Measurements from ENCODE around the gene ZNF408.
"Not testable (repeated sequence)": the region's sequence is repeated elsewhere in the genome, so short reads cannot be mapped to it uniquely, and the experiment has no call there.

The ZNF408 gene

DNA sequence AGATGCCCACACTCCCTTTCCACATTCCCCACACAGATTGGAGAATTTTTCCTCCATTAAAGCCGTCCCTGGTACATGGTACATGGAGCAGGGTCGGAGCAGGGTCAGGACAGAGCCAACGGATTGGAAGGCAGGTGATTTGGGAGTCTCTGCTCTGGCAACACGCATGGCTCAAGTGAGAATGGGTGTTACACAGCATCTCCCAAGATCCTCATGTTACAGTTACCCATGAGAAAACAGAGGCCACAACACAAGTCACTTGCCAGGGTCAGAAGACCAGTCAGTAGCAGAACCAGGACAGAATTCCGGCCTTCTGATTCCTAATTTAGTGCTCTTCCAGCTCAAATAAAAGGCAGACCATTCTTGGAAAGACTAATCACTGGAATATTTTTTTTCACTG lies 10.5 kb downstream of the ZNF408 start:
- ATAC-seq: no peak; the same call in 2 of the 3 replicates

DNA sequence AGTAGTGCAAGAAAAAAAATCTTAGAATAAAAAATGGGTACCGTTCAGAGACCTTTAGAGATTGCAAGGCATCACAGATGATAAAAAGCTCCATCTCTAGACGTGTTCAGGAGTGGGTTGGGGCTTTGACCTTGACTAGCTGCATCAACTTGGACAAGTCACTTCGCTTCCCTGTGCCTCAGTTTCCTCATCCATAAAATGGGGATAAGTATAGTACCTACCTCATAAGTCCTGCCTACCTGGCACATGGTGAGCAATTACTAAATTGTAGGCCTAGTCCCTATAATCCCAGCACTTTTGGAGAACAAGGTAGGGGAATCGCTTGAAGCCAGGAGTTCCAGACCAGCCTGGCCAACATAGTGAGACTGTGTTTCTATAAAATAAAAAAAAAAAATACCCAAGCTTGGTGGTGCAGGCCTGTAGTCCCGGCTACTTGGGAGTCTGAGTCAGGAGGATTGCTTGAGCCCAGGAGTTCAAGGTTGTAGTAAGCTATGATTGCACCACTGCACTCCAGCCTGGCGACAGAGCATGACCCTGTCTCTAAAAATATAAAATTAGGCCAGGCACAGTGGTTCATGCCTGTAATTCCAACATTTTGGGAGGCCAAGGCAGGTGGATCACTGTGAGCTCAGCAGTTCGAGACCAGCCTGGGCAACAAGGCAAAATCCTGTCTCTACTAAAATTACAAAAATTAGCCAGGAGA lies 12.2 kb downstream of the ZNF408 start:
- TF ChIP-seq ZNF70 (CRISPR knock-in tag; IDR thresholded peaks at IDR 0.05): no peak
- TF ChIP-seq, protein P1, sequence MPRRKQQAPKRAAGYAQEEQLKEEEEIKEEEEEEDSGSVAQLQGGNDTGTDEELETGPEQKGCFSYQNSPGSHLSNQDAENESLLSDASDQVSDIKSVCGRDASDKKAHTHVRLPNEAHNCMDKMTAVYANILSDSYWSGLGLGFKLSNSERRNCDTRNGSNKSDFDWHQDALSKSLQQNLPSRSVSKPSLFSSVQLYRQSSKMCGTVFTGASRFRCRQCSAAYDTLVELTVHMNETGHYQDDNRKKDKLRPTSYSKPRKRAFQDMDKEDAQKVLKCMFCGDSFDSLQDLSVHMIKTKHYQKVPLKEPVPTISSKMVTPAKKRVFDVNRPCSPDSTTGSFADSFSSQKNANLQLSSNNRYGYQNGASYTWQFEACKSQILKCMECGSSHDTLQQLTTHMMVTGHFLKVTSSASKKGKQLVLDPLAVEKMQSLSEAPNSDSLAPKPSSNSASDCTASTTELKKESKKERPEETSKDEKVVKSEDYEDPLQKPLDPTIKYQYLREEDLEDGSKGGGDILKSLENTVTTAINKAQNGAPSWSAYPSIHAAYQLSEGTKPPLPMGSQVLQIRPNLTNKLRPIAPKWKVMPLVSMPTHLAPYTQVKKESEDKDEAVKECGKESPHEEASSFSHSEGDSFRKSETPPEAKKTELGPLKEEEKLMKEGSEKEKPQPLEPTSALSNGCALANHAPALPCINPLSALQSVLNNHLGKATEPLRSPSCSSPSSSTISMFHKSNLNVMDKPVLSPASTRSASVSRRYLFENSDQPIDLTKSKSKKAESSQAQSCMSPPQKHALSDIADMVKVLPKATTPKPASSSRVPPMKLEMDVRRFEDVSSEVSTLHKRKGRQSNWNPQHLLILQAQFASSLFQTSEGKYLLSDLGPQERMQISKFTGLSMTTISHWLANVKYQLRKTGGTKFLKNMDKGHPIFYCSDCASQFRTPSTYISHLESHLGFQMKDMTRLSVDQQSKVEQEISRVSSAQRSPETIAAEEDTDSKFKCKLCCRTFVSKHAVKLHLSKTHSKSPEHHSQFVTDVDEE (CRISPR knock-in tag; IDR thresholded peaks at IDR 0.05): no peak
- no peak for ATAC-seq

More for the DNA sequence above, 10.5 kb downstream of the ZNF408 start:
- no peak for TF ChIP-seq ISL1 (CRISPR knock-in tag; IDR thresholded peaks at IDR 0.05)
- TF ChIP-seq, protein P2, sequence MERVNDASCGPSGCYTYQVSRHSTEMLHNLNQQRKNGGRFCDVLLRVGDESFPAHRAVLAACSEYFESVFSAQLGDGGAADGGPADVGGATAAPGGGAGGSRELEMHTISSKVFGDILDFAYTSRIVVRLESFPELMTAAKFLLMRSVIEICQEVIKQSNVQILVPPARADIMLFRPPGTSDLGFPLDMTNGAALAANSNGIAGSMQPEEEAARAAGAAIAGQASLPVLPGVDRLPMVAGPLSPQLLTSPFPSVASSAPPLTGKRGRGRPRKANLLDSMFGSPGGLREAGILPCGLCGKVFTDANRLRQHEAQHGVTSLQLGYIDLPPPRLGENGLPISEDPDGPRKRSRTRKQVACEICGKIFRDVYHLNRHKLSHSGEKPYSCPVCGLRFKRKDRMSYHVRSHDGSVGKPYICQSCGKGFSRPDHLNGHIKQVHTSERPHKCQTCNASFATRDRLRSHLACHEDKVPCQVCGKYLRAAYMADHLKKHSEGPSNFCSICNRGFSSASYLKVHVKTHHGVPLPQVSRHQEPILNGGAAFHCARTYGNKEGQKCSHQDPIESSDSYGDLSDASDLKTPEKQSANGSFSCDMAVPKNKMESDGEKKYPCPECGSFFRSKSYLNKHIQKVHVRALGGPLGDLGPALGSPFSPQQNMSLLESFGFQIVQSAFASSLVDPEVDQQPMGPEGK (CRISPR knock-in tag; IDR thresholded peaks at IDR 0.05; ENCODE audit: borderline replicate concordance): no peak
- TF ChIP-seq SNAI2 (CRISPR knock-in tag; IDR thresholded peaks at IDR 0.05): no peak
- no peak for TF ChIP-seq ARNTL (CRISPR knock-in tag; IDR thresholded peaks at IDR 0.05; ENCODE audit: borderline replicate concordance, low read depth)
- TF ChIP-seq BACH2 (CRISPR knock-in tag; IDR thresholded peaks at IDR 0.05; ENCODE audit: borderline replicate concordance): no peak
- TF ChIP-seq ZFP30 (CRISPR knock-in tag; IDR thresholded peaks at IDR 0.05): no peak
- TF ChIP-seq, protein P3, sequence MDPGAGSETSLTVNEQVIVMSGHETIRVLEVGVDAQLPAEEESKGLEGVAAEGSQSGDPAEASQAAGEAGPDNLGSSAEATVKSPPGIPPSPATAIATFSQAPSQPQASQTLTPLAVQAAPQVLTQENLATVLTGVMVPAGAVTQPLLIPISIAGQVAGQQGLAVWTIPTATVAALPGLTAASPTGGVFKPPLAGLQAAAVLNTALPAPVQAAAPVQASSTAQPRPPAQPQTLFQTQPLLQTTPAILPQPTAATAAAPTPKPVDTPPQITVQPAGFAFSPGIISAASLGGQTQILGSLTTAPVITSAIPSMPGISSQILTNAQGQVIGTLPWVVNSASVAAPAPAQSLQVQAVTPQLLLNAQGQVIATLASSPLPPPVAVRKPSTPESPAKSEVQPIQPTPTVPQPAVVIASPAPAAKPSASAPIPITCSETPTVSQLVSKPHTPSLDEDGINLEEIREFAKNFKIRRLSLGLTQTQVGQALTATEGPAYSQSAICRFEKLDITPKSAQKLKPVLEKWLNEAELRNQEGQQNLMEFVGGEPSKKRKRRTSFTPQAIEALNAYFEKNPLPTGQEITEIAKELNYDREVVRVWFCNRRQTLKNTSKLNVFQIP (CRISPR knock-in tag; IDR thresholded peaks at IDR 0.05; ENCODE audit: borderline replicate concordance, low read depth): no peak
- TF ChIP-seq ZNF565 (CRISPR knock-in tag; conservative IDR thresholded peaks at IDR 0.05; ENCODE audit: low read depth): no peak
- no peak for TF ChIP-seq GLIS3 (CRISPR knock-in tag; IDR thresholded peaks at IDR 0.05)
- TF ChIP-seq ZNF70 (CRISPR knock-in tag; IDR thresholded peaks at IDR 0.05): no peak
- TF ChIP-seq, protein P4, sequence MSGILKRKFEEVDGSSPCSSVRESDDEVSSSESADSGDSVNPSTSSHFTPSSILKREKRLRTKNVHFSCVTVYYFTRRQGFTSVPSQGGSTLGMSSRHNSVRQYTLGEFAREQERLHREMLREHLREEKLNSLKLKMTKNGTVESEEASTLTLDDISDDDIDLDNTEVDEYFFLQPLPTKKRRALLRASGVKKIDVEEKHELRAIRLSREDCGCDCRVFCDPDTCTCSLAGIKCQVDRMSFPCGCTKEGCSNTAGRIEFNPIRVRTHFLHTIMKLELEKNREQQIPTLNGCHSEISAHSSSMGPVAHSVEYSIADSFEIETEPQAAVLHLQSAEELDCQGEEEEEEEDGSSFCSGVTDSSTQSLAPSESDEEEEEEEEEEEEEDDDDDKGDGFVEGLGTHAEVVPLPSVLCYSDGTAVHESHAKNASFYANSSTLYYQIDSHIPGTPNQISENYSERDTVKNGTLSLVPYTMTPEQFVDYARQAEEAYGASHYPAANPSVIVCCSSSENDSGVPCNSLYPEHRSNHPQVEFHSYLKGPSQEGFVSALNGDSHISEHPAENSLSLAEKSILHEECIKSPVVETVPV (CRISPR knock-in tag; IDR thresholded peaks at IDR 0.05): no peak
- TF ChIP-seq CSDC2 (CRISPR knock-in tag; IDR thresholded peaks at IDR 0.05): no peak
- TF ChIP-seq ZNF8 (CRISPR knock-in tag; IDR thresholded peaks at IDR 0.05): no peak
- no peak for TF ChIP-seq PPARA (CRISPR knock-in tag; IDR thresholded peaks at IDR 0.05; ENCODE audit: borderline replicate concordance)
- no peak for TF ChIP-seq TOX (CRISPR knock-in tag; IDR thresholded peaks at IDR 0.05; ENCODE audit: borderline replicate concordance)
- TF ChIP-seq TCF4 (CRISPR knock-in tag; IDR thresholded peaks at IDR 0.05; ENCODE audit: borderline replicate concordance): no peak
- no peak for TF ChIP-seq OSR1 (CRISPR knock-in tag; IDR thresholded peaks at IDR 0.05)
- TF ChIP-seq RARB (CRISPR knock-in tag; IDR thresholded peaks at IDR 0.05): no peak

DNA sequence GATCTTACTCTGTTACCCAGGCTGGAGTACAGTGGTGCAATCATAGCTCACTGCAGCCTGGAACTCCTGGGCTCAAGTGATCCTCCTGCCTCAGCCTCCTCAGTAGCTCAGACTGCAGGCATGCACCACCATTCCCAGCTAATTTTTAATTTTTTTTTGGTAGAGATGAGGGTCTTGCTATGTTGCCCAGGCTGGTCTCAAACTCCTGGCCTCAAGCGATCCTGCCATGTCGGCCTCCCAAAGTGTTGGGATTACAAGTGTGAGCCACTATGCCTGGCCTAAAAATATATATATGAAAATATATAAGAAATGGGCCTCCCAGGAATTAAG lies 17.0 kb downstream of the ZNF408 start:
- not testable (repeated sequence) for ATAC-seq

DNA sequence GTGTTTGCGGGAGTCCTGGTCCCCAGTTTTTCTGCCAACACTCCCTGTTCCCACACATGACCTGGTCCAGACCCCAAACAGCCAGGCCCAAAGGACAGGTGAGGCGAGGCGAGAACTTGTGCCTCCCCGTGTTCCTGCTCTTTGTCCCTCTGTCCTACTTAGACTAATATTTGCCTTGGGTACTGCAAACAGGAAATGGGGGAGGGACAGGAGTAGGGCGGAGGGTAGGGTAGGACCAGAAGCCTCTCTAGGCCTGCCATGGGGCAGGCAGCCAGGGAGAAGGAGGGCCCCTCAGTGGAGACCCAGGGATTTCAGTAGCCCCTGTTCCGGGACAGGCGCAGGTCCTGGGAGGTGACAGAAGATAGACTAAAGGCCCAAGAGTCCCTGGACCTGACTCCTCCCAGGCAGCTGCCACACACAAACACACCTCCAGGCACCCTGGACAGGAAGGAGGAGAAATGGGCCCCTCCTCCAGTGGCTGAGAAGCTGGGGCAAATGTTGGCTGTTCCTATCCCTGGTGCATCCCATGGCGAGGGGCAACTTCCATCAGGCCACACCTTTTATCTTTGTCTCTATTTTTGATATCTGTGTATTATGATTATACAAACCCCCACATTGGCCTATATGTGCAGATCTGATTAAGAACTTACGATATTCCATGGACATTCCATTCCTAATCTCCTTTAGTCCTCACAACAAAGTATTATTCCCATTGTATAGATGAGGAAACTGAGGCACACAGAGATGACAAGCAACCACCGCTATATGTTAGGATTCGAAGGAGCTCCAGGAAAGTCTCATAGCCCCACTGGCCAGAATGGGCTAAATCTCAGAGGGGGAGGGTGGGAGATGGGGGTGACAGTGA lies 17.6 kb downstream of the ZNF408 start:
- peak; percentile 9; the same call in 2 of the 3 replicates for ATAC-seq
- TF ChIP-seq ARNTL (CRISPR knock-in tag; IDR thresholded peaks at IDR 0.05; ENCODE audit: borderline replicate concordance, low read depth) (no peak), ZFP30 (CRISPR knock-in tag; IDR thresholded peaks at IDR 0.05) (no peak), TOX (CRISPR knock-in tag; IDR thresholded peaks at IDR 0.05; ENCODE audit: borderline replicate concordance) (no peak), ZNF70 (CRISPR knock-in tag; IDR thresholded peaks at IDR 0.05) (no peak), ESRRG (CRISPR knock-in tag; IDR thresholded peaks at IDR 0.05) (no peak)
- TF ChIP-seq, protein P2 (CRISPR knock-in tag; IDR thresholded peaks at IDR 0.05; ENCODE audit: borderline replicate concordance): no peak
- TF ChIP-seq, protein P4 (CRISPR knock-in tag; IDR thresholded peaks at IDR 0.05): no peak
- TF ChIP-seq, protein P5, sequence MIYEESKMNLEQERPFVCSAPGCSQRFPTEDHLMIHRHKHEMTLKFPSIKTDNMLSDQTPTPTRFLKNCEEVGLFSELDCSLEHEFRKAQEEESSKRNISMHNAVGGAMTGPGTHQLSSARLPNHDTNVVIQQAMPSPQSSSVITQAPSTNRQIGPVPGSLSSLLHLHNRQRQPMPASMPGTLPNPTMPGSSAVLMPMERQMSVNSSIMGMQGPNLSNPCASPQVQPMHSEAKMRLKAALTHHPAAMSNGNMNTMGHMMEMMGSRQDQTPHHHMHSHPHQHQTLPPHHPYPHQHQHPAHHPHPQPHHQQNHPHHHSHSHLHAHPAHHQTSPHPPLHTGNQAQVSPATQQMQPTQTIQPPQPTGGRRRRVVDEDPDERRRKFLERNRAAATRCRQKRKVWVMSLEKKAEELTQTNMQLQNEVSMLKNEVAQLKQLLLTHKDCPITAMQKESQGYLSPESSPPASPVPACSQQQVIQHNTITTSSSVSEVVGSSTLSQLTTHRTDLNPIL (CRISPR knock-in tag; IDR thresholded peaks at IDR 0.05; ENCODE audit: low read depth): no peak

All from SK-N-SH treated with all-trans-retinoic acid at 6 μM for 48 hours (cell line).